Epithelial cell of proximal tubule (primary cell): ENCODE results near the gene S100Z. TPM values are rescaled to one million over a fixed set of nuclear protein-coding genes. Genes with fewer than 3 reads are reported as not detected.
A peak's percentile ranks its signal among the peaks of the same experiment; 100 is the strongest.

Source experiments
- DNase-seq: peaks from one replicate; pipeline ENCODE4 v3.0.0-alpha.2; 2011; ENCODE audit warnings: low read depth
- H3K4me3 ChIP-seq: 2 replicates; pipeline ENCODE4 v1.5.1; 2011; ENCODE audit warnings: low read depth, mild to moderate bottlenecking, low read length
- CTCF ChIP-seq: conservative IDR thresholded peaks from 2 replicates; pipeline ENCODE4 v1.5.1; 2012; ENCODE audit warnings: low read depth, mild to moderate bottlenecking, low read length
- total RNA-seq: library from RNA; depleted of rRNA; stranded (reverse); fragments of >200 nt; gene quantifications from 2 replicates; pipeline ENCODE4 v1.2.3, GENCODE V29; 2015

Gene S100Z
- total RNA-seq, 1 donor from 2014 or later: not detected

GRCh38 chr5:76831110-76831452, 18.7 kb upstream of the S100Z start:
- no peak for TF ChIP-seq CTCF
- no peak overlapping the region for H3K4me3 ChIP-seq
- DNase-seq: no peak

GRCh38 chr5:76836181-76836580, 13.6 kb upstream of the S100Z start:
- DNase-seq: no peak
- no peak overlapping the region for H3K4me3 ChIP-seq
- peak; percentile 29 for TF ChIP-seq CTCF

GRCh38 chr5:76836585-76836984, 13.2 kb upstream of the S100Z start:
- H3K4me3 ChIP-seq: no peak overlapping the region
- TF ChIP-seq CTCF: no peak
- DNase-seq: no peak

GRCh38 chr5:76838481-76839261, 11.1 kb upstream of the S100Z start:
- TF ChIP-seq CTCF: no peak
- H3K4me3 ChIP-seq: no peak overlapping the region

GRCh38 chr5:76841361-76841760, 8.5 kb upstream of the S100Z start:
- no peak overlapping the region for H3K4me3 ChIP-seq
- TF ChIP-seq CTCF: no peak
- DNase-seq: no peak

More at GRCh38 chr5:76838481-76839261, 11.1 kb upstream of the S100Z start:
- DNase-seq: no peak

- DNase-seq: no peak
- TF ChIP-seq CTCF: no peak
These were observed 3.9 kb upstream of the S100Z start for GRCh38 chr5:76845890-76846289.

GRCh38 chr5:76850543-76851145, 830 bp downstream of the S100Z start:
- no peak for TF ChIP-seq CTCF
- DNase-seq: no peak
- no peak overlapping the region for H3K4me3 ChIP-seq

More at GRCh38 chr5:76845890-76846289, 3.9 kb upstream of the S100Z start:
- no peak overlapping the region for H3K4me3 ChIP-seq
